ENCODE data around the gene FSD1.

DNA sequence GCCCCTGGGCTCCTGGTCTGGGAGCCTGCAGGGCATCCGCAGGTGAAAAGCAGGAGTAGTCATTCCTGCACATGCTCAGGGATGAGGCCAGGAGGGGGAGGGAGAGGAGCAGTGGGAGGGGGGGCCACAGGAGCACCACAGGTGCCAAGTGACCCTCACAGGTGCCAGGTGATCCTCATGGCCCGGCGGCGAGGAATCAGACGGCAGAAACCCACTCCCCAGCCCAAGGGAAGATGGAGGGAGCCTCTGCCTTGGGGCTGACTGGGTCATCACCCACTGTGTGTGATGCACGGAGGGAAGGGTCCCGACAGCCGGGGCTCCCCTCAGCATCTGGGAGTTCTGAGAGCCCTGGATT lies 68.6 kb downstream of the FSD1 start:
- TF ChIP-seq CTCF (conservative IDR thresholded peaks at IDR 0.05) (no peak), ZFX (IDR thresholded peaks at IDR 0.05) (no peak)

Measured in C4-2B (cell line).